PFSK-1 (cell line): Measurements from ENCODE around the gene ZBTB16.

ENCODE experiments used
- FOXP2 ChIP-seq: optimal IDR thresholded peaks from 2 replicates; pipeline ENCODE3; 2011; ENCODE audit warnings: borderline replicate concordance, control low read depth, inconsistent platforms; ENCODE audit not compliant: insufficient read depth; ENCODE audit errors: extremely low read length, extremely low read depth
- POLR2AphosphoS5 ChIP-seq: IDR thresholded peaks from 2 replicates; pipeline ENCODE4 v1.6.1; 2012; ENCODE audit warnings: low read depth, mild to moderate bottlenecking, control low read depth, low read length, moderate library complexity
- REST ChIP-seq, 2 experiments: IDR thresholded peaks; 2 replicates each; pipeline versions ENCODE4 v1.6.1 to v1.8.0; 2011 to 2012; ENCODE audit warnings: low read depth in 2 of 2, low read length in 2 of 2, control low read depth in 1 of 2, inconsistent platforms in 1 of 2, mild to moderate bottlenecking in 1 of 2, moderate library complexity in 1 of 2; ENCODE audit not compliant: insufficient read depth in 1 of 2
- SIN3A ChIP-seq: IDR thresholded peaks from 2 replicates; pipeline ENCODE4 v1.6.1; 2012; ENCODE audit warnings: mild to moderate bottlenecking, low read length, moderate library complexity, borderline replicate concordance; ENCODE audit not compliant: insufficient read depth
- TAF1 ChIP-seq: IDR thresholded peaks from 2 replicates; pipeline ENCODE4 v1.6.1; 2012; ENCODE audit warnings: low read length, control low read depth, borderline replicate concordance; ENCODE audit not compliant: insufficient read depth

Gene ZBTB16

GRCh38 chr11:114121804-114122504 is 62.4 kb downstream of the ZBTB16 start:
- TF ChIP-seq POLR2AphosphoS5, result no peak
- no peak for TF ChIP-seq SIN3A
- no peak for TF ChIP-seq REST (IDR thresholded peaks at IDR 0.05; ENCODE audit: insufficient read depth in 1 of 2, low read depth in 2 of 2, low read length in 2 of 2)
- no peak for TF ChIP-seq TAF1
- no peak for TF ChIP-seq FOXP2

GRCh38 chr11:114122686-114123085 is 63.2 kb downstream of the ZBTB16 start:
- TF ChIP-seq REST (IDR thresholded peaks at IDR 0.05; ENCODE audit: insufficient read depth in 1 of 2, low read depth in 2 of 2, low read length in 2 of 2), result no peak
- no peak for TF ChIP-seq SIN3A
- no peak for TF ChIP-seq POLR2AphosphoS5
- no peak for TF ChIP-seq FOXP2
- TF ChIP-seq TAF1, result no peak

- TF ChIP-seq FOXP2 (no peak), TAF1 (no peak), POLR2AphosphoS5 (no peak), SIN3A (no peak), REST (IDR thresholded peaks at IDR 0.05; ENCODE audit: insufficient read depth in 1 of 2, low read depth in 2 of 2, low read length in 2 of 2) (no peak)
Observed at GRCh38 chr11:114123692-114124330, 64.3 kb downstream of the ZBTB16 start.

GRCh38 chr11:114124601-114125144 is 65.2 kb downstream of the ZBTB16 start:
- TF ChIP-seq FOXP2 (no peak), REST (IDR thresholded peaks at IDR 0.05; ENCODE audit: insufficient read depth in 1 of 2, low read depth in 2 of 2, low read length in 2 of 2) (no peak), POLR2AphosphoS5 (no peak), TAF1 (no peak), SIN3A (no peak)
